ENCODE results near the gene HLA-DRA.

DNA sequence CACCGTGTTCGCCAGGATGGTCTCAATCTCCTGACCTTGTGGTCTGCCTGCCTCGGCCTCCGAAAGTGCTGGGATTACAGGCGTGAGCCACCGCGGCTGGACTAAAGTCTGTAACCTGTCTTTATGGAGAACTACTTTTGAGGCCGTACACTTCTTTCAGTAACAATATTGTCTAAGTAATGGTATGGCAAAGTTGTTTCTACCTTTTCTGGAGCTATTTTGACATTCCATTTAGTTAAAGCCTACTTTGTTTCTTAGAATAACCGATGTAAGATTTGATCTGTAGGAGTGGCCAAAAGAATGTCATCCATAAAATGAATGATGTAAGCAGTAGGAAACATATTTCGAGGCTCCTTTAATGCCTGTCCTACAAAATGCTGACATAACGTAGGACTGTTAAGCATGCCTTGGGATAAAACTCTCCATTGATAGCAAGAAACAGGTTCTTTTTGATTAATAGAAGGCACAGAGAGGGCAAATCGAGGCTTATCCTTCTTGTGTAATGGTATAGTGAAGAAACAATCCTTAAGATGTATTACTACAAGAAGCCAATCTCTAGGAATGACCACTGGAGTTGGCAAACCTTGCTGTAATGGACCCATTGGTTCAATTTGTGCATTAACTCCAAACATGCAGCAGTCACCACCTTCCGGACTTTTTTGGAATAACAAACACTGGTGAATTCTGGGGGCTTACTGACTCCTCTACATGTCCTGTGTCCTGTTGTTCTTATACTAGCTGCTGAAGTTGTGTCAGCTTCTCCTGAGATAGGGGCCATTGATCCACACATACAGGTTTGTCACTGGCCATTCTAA is 35.9 kb downstream of the HLA-DRA start:
- TF ChIP-seq, protein P1, sequence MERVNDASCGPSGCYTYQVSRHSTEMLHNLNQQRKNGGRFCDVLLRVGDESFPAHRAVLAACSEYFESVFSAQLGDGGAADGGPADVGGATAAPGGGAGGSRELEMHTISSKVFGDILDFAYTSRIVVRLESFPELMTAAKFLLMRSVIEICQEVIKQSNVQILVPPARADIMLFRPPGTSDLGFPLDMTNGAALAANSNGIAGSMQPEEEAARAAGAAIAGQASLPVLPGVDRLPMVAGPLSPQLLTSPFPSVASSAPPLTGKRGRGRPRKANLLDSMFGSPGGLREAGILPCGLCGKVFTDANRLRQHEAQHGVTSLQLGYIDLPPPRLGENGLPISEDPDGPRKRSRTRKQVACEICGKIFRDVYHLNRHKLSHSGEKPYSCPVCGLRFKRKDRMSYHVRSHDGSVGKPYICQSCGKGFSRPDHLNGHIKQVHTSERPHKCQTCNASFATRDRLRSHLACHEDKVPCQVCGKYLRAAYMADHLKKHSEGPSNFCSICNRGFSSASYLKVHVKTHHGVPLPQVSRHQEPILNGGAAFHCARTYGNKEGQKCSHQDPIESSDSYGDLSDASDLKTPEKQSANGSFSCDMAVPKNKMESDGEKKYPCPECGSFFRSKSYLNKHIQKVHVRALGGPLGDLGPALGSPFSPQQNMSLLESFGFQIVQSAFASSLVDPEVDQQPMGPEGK (CRISPR knock-in tag; IDR thresholded peaks at IDR 0.05; ENCODE audit: borderline replicate concordance) = no peak
- TF ChIP-seq, protein P2, sequence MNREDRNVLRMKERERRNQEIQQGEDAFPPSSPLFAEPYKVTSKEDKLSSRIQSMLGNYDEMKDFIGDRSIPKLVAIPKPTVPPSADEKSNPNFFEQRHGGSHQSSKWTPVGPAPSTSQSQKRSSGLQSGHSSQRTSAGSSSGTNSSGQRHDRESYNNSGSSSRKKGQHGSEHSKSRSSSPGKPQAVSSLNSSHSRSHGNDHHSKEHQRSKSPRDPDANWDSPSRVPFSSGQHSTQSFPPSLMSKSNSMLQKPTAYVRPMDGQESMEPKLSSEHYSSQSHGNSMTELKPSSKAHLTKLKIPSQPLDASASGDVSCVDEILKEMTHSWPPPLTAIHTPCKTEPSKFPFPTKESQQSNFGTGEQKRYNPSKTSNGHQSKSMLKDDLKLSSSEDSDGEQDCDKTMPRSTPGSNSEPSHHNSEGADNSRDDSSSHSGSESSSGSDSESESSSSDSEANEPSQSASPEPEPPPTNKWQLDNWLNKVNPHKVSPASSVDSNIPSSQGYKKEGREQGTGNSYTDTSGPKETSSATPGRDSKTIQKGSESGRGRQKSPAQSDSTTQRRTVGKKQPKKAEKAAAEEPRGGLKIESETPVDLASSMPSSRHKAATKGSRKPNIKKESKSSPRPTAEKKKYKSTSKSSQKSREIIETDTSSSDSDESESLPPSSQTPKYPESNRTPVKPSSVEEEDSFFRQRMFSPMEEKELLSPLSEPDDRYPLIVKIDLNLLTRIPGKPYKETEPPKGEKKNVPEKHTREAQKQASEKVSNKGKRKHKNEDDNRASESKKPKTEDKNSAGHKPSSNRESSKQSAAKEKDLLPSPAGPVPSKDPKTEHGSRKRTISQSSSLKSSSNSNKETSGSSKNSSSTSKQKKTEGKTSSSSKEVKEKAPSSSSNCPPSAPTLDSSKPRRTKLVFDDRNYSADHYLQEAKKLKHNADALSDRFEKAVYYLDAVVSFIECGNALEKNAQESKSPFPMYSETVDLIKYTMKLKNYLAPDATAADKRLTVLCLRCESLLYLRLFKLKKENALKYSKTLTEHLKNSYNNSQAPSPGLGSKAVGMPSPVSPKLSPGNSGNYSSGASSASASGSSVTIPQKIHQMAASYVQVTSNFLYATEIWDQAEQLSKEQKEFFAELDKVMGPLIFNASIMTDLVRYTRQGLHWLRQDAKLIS (CRISPR knock-in tag; IDR thresholded peaks at IDR 0.05) = no peak
- TF ChIP-seq POLR2A (conservative IDR thresholded peaks at IDR 0.05) (no peak), JUN (IDR thresholded peaks at IDR 0.05; ENCODE audit: borderline replicate concordance, low read depth, low read length) (no peak), JUN (CRISPR knock-in tag; IDR thresholded peaks at IDR 0.05; ENCODE audit: borderline replicate concordance) (no peak), TBL1XR1 (IDR thresholded peaks at IDR 0.05; ENCODE audit: low read length in 2 of 2) (no peak), EZH2 (IDR thresholded peaks at IDR 0.05; ENCODE audit: borderline replicate concordance, low read depth, low read length) (no peak)
- TF ChIP-seq, protein P3, sequence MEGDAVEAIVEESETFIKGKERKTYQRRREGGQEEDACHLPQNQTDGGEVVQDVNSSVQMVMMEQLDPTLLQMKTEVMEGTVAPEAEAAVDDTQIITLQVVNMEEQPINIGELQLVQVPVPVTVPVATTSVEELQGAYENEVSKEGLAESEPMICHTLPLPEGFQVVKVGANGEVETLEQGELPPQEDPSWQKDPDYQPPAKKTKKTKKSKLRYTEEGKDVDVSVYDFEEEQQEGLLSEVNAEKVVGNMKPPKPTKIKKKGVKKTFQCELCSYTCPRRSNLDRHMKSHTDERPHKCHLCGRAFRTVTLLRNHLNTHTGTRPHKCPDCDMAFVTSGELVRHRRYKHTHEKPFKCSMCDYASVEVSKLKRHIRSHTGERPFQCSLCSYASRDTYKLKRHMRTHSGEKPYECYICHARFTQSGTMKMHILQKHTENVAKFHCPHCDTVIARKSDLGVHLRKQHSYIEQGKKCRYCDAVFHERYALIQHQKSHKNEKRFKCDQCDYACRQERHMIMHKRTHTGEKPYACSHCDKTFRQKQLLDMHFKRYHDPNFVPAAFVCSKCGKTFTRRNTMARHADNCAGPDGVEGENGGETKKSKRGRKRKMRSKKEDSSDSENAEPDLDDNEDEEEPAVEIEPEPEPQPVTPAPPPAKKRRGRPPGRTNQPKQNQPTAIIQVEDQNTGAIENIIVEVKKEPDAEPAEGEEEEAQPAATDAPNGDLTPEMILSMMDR (IDR thresholded peaks at IDR 0.05 in 2 of 3, conservative IDR thresholded peaks at IDR 0.05 in 1 of 3; ENCODE audit: insufficient read depth in 2 of 3, low read depth in 1 of 3, low read length in 3 of 3) = peak in 2 of 3 experiments; percentile 18 to 33; a peak in 2 of 6 replicates
- TF ChIP-seq, protein P4, sequence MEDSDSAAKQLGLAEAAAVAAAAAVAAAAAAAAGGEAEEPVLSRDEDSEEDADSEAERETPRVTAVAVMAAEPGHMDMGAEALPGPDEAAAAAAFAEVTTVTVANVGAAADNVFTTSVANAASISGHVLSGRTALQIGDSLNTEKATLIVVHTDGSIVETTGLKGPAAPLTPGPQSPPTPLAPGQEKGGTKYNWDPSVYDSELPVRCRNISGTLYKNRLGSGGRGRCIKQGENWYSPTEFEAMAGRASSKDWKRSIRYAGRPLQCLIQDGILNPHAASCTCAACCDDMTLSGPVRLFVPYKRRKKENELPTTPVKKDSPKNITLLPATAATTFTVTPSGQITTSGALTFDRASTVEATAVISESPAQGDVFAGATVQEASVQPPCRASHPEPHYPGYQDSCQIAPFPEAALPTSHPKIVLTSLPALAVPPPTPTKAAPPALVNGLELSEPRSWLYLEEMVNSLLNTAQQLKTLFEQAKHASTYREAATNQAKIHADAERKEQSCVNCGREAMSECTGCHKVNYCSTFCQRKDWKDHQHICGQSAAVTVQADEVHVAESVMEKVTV (CRISPR knock-in tag; IDR thresholded peaks at IDR 0.05) = no peak
